Activated naive CD4-positive, alpha-beta T cell treated with anti-CD3 and anti-CD28 coated beads for 36 hours (primary cell): ENCODE data around the gene TSC1. TPM values are rescaled to one million over a fixed set of nuclear protein-coding genes. Genes with fewer than 3 reads are reported as not detected.

Experiments used
- CTCF ChIA-PET: fragments of 350-600 bp; sonication (Branson Sonifier 250); formaldehyde crosslinking; loops from one replicate; lab custom pipeline; 2021; ENCODE audit warnings: antibody characterized with exemption; lab: Charles Lee
- DNase-seq: peaks from one replicate; pipeline ENCODE4 v3.0.0-alpha.2; 2020
- H3K27ac Mint-ChIP-seq: one replicate; pipeline ENCODE4 v1.8.0; 2021; ENCODE audit warnings: mild to moderate bottlenecking, mixed read lengths
- H3K27me3 Mint-ChIP-seq: one replicate; pipeline ENCODE4 v1.8.0; 2021; ENCODE audit warnings: low read depth, mixed read lengths
- H3K36me3 Mint-ChIP-seq: one replicate; pipeline ENCODE4 v1.8.0; 2021; ENCODE audit warnings: low read depth, mixed read lengths
- H3K4me1 Mint-ChIP-seq: one replicate; pipeline ENCODE4 v1.8.0; 2021; ENCODE audit warnings: low read depth, mixed read lengths
- H3K4me3 Mint-ChIP-seq: one replicate; pipeline ENCODE4 v1.8.0; 2021; ENCODE audit warnings: mild to moderate bottlenecking, moderate library complexity, mixed read lengths
- H3K9me3 Mint-ChIP-seq: one replicate; pipeline ENCODE4 v1.8.0; 2021; ENCODE audit warnings: mixed read lengths
- intact Hi-C: fragments of 100-400 bp; cut with micrococcal nuclease; formaldehyde crosslinking; loops from one replicate; pipeline ENCODE4 v1.15.1; 2023
- total RNA-seq, 2 experiments: library from RNA; stranded (reverse); gene quantifications; one replicate each; pipeline ENCODE4 v1.2.3, GENCODE V29; 2021

The TSC1 gene
- total RNA-seq, 2 experiments from 2014 or later: 18.8 to 19.7 TPM

- CTCF ChIA-PET: interaction anchor here (0.6 to 1.0 kb wide), 2 partner anchors 10 to 107 kb away, joined by 4 to 6 read pairs; no protein-coding TSS in a partner anchor
- Mint-ChIP-seq H3K4me1 (no peaks in the 10 kb centered on the region), H3K27ac (no peak overlapping the region), H3K9me3 (no peaks in the 10 kb centered on the region), H3K36me3 (peaks cover 34% of the 10 kb centered on the region), H3K27me3 (no peaks in the 10 kb centered on the region), H3K4me3 (no peak overlapping the region)
- intact Hi-C loops: no loop called here
- no peak for DNase-seq
Observed at GRCh38 chr9:132914924-132915323, 29.5 kb downstream of the TSC1 start.

GRCh38 chr9:132912131-132912530, 32.3 kb downstream of the TSC1 start:
- Mint-ChIP-seq H3K4me1 (peaks cover 12% of the 10 kb centered on the region), H3K9me3 (no peaks in the 10 kb centered on the region), H3K36me3 (peaks cover 28% of the 10 kb centered on the region), H3K4me3 (no peak overlapping the region), H3K27me3 (no peaks in the 10 kb centered on the region), H3K27ac (no peak overlapping the region)
- no peak for DNase-seq
- CTCF ChIA-PET: interaction anchor here (0.9 kb wide), 1 partner anchor 9 kb away, joined by 4 read pairs; no protein-coding TSS in a partner anchor
- intact Hi-C loops: no loop called here

- intact Hi-C loops: no loop called here
- H3K27me3 Mint-ChIP-seq: no peaks in the 10 kb centered on the region
- H3K4me3 Mint-ChIP-seq: no peak overlapping the region
- H3K27ac Mint-ChIP-seq: no peak overlapping the region
- no peak for DNase-seq
- CTCF ChIA-PET: interaction anchor here (0.8 to 0.9 kb wide), 3 partner anchors 9 to 11 kb away, joined by 3 read pairs; no protein-coding TSS in a partner anchor
- peaks cover 12% of the 10 kb centered on the region for H3K4me1 Mint-ChIP-seq
- peaks cover 21% of the 10 kb centered on the region for H3K36me3 Mint-ChIP-seq
- no peaks in the 10 kb centered on the region for H3K9me3 Mint-ChIP-seq
Observed at GRCh38 chr9:132910376-132910775, 34.0 kb downstream of the TSC1 start.

- H3K4me1 Mint-ChIP-seq: peaks cover 12% of the 10 kb centered on the region
- H3K27me3 Mint-ChIP-seq: no peaks in the 10 kb centered on the region
- intact Hi-C loops: no loop called here
- DNase-seq: no peak
- CTCF ChIA-PET: interaction anchor here (0.6 to 1.5 kb wide), 2 partner anchors 9 to 121 kb away, joined by 3 to 6 read pairs; no protein-coding TSS in a partner anchor
- no peaks in the 10 kb centered on the region for H3K9me3 Mint-ChIP-seq
- no peak overlapping the region for H3K4me3 Mint-ChIP-seq
- no peak overlapping the region for H3K27ac Mint-ChIP-seq
- peaks cover 21% of the 10 kb centered on the region for H3K36me3 Mint-ChIP-seq
Observed at GRCh38 chr9:132909311-132909710, 35.1 kb downstream of the TSC1 start.

- H3K36me3 Mint-ChIP-seq: peaks cover 21% of the 10 kb centered on the region
Observed at GRCh38 chr9:132908635-132909034, 35.8 kb downstream of the TSC1 start.

GRCh38 chr9:132905726-132906125, 38.7 kb downstream of the TSC1 start:
- CTCF ChIA-PET: interaction anchor here (0.5 kb wide), 1 partner anchor 50 kb away, joined by 3 read pairs; no protein-coding TSS in a partner anchor
- Mint-ChIP-seq H3K27me3 (no peaks in the 10 kb centered on the region), H3K9me3 (no peaks in the 10 kb centered on the region), H3K36me3 (peaks cover 8% of the 10 kb centered on the region), H3K27ac (no peak overlapping the region), H3K4me1 (peaks cover 14% of the 10 kb centered on the region), H3K4me3 (no peak overlapping the region)
- no peak for DNase-seq
- intact Hi-C loops: no loop called here

More at GRCh38 chr9:132908635-132909034, 35.8 kb downstream of the TSC1 start:
- Mint-ChIP-seq H3K9me3 (no peaks in the 10 kb centered on the region), H3K4me1 (peaks cover 12% of the 10 kb centered on the region), H3K27ac (no peak overlapping the region), H3K4me3 (no peak overlapping the region), H3K27me3 (no peaks in the 10 kb centered on the region)
- DNase-seq: no peak
- intact Hi-C loops: no loop called here
- CTCF ChIA-PET: interaction anchor here (0.7 to 1.5 kb wide), 4 partner anchors 8 to 1184 kb away, joined by 3 to 6 read pairs (median 4); no protein-coding TSS in a partner anchor

GRCh38 chr9:132903574-132904492, 40.6 kb downstream of the TSC1 start:
- peaks cover 9% of the 10 kb centered on the region for H3K4me1 Mint-ChIP-seq
- H3K4me3 Mint-ChIP-seq: no peak overlapping the region
- no peak overlapping the region for H3K27ac Mint-ChIP-seq
- H3K27me3 Mint-ChIP-seq: no peaks in the 10 kb centered on the region
- no peak for DNase-seq
- no peaks in the 10 kb centered on the region for H3K36me3 Mint-ChIP-seq
- CTCF ChIA-PET: interaction anchor here (1.1 to 2.7 kb wide), 5 partner anchors 12 to 38 kb away, joined by 3 to 18 read pairs (median 4); partner anchors contain the start of genes AK8 and SPACA9
- no peaks in the 10 kb centered on the region for H3K9me3 Mint-ChIP-seq
- intact Hi-C loops: loop anchor here (2.0 to 5.0 kb wide), 4 partner anchors 25 to 491 kb away; partner anchors contain the start of genes AK8 and SPACA9

GRCh38 chr9:132901858-132902831, 42.3 kb downstream of the TSC1 start:
- CTCF ChIA-PET: interaction anchor here (0.6 to 3.6 kb wide), 26 partner anchors 8 to 663 kb away, joined by 3 to 18 read pairs (median 4); partner anchors contain the start of genes AK8 and SPACA9
- Mint-ChIP-seq H3K4me3 (no peak overlapping the region), H3K9me3 (no peaks in the 10 kb centered on the region), H3K36me3 (peaks cover under 1% of the 10 kb centered on the region), H3K27ac (no peak overlapping the region), H3K4me1 (peaks cover 2% of the 10 kb centered on the region), H3K27me3 (no peaks in the 10 kb centered on the region)
- peak; percentile 92 for DNase-seq
- intact Hi-C loops: loop anchor here (1.0 to 5.0 kb wide), 6 partner anchors 23 to 489 kb away; partner anchors contain the start of genes AK8 and SPACA9

- peaks cover 3% of the 10 kb centered on the region for H3K36me3 Mint-ChIP-seq
- no peak for DNase-seq
- H3K9me3 Mint-ChIP-seq: no peaks in the 10 kb centered on the region
- H3K4me1 Mint-ChIP-seq: peaks cover 2% of the 10 kb centered on the region
- no peaks in the 10 kb centered on the region for H3K27me3 Mint-ChIP-seq
- CTCF ChIA-PET: no interaction called here
- no peak overlapping the region for H3K27ac Mint-ChIP-seq
- intact Hi-C loops: no loop called here
- H3K4me3 Mint-ChIP-seq: no peak overlapping the region
Observed at GRCh38 chr9:132898051-132898450, 46.4 kb downstream of the TSC1 start.

- DNase-seq: no peak
- Mint-ChIP-seq H3K4me1 (no peaks in the 10 kb centered on the region), H3K36me3 (peaks cover 3% of the 10 kb centered on the region), H3K9me3 (no peaks in the 10 kb centered on the region), H3K4me3 (no peak overlapping the region), H3K27me3 (no peaks in the 10 kb centered on the region), H3K27ac (no peak overlapping the region)
- CTCF ChIA-PET: interaction anchor here (0.6 kb wide), 1 partner anchor 1360 kb away, joined by 4 read pairs; no protein-coding TSS in a partner anchor
- intact Hi-C loops: no loop called here
Observed at GRCh38 chr9:132896906-132897305, 47.5 kb downstream of the TSC1 start.

- CTCF ChIA-PET: interaction anchor here (0.6 kb wide), 1 partner anchor 1252 kb away, joined by 5 read pairs; no protein-coding TSS in a partner anchor
Observed at GRCh38 chr9:132896264-132896663, 48.2 kb downstream of the TSC1 start.

More at GRCh38 chr9:132896264-132896663, 48.2 kb downstream of the TSC1 start:
- no peak overlapping the region for H3K27ac Mint-ChIP-seq
- no peaks in the 10 kb centered on the region for H3K27me3 Mint-ChIP-seq
- H3K9me3 Mint-ChIP-seq: no peaks in the 10 kb centered on the region
- peaks cover 3% of the 10 kb centered on the region for H3K36me3 Mint-ChIP-seq
- intact Hi-C loops: no loop called here
- no peak overlapping the region for H3K4me3 Mint-ChIP-seq
- no peaks in the 10 kb centered on the region for H3K4me1 Mint-ChIP-seq
- no peak for DNase-seq
